OCI-LY7 (cell line): Measurements from ENCODE around the gene SOD1.

Source experiments
- EZH2phosphoT487 ChIP-seq: fragments of 200-600 bp; sonication (generic); IDR thresholded peaks from 2 replicates; pipeline ENCODE4 v1.6.1; 2018; ENCODE audit warnings: low read depth, borderline replicate concordance, mild to moderate bottlenecking, mixed run types, antibody characterized with exemption, low read length, moderate library complexity, mixed read lengths
- TF ChIP-seq, protein P1 (sequence below): fragments of 200-600 bp; sonication (generic); conservative IDR thresholded peaks from 2 replicates; pipeline ENCODE4 v1.5.1; 2014; ENCODE audit warnings: mild to moderate bottlenecking, antibody characterized with exemption, low read length, moderate library complexity, mixed read lengths

DNA sequence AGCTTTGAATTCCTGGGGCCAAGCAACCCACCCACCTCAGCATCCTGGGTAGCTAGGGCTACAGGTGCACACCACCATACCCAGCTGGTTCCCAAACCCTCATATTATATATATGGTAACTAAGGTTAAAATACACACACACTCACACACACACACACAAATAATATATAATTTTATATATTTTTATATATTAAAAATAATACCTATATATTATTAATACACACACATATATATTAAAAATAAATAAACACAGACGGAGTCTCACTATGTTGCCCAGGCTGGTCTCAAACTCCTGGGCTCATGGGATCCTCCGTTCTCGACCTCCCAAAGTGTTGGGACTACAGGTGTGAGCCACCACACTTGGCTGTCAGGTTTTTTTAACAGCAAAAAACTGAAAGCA lies 40.5 kb downstream of the SOD1 start:
- TF ChIP-seq, protein P1, sequence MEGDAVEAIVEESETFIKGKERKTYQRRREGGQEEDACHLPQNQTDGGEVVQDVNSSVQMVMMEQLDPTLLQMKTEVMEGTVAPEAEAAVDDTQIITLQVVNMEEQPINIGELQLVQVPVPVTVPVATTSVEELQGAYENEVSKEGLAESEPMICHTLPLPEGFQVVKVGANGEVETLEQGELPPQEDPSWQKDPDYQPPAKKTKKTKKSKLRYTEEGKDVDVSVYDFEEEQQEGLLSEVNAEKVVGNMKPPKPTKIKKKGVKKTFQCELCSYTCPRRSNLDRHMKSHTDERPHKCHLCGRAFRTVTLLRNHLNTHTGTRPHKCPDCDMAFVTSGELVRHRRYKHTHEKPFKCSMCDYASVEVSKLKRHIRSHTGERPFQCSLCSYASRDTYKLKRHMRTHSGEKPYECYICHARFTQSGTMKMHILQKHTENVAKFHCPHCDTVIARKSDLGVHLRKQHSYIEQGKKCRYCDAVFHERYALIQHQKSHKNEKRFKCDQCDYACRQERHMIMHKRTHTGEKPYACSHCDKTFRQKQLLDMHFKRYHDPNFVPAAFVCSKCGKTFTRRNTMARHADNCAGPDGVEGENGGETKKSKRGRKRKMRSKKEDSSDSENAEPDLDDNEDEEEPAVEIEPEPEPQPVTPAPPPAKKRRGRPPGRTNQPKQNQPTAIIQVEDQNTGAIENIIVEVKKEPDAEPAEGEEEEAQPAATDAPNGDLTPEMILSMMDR: no peak
- no peak for TF ChIP-seq EZH2phosphoT487
